B cell (primary cell): ENCODE data around the gene SAG. TPM values are rescaled to one million over a fixed set of nuclear protein-coding genes. Genes with fewer than 3 reads are reported as not detected.

Experiments used
- ATAC-seq: fragments of 200-7000 bp; cut with Tn5 transposase; one replicate; pipeline ENCODE4 v1.10.0; 2021; ENCODE audit warnings: low read depth, mild to moderate bottlenecking, moderate number of reproducible peaks, moderate library complexity
- CTCF ChIA-PET: fragments of 350-600 bp; sonication (Branson Sonifier 250); formaldehyde crosslinking; loops from one replicate; lab custom pipeline; 2021; ENCODE audit warnings: antibody characterized with exemption, inconsistent platforms; lab: Charles Lee
- POLR2A ChIA-PET: fragments of 350-600 bp; sonication (Branson Sonifier 250); formaldehyde crosslinking; loops from one replicate; lab custom pipeline; 2021; ENCODE audit warnings: antibody characterized with exemption; lab: Charles Lee
- DNase-seq: peaks from one replicate; pipeline ENCODE4 v3.0.0; 2013
- H2AFZ ChIP-seq: 2 replicates; pipeline ENCODE4 v1.6.1; 2012; ENCODE audit warnings: mild to moderate bottlenecking, low read depth, low read length; ENCODE audit not compliant: insufficient read depth, poor library complexity, severe bottlenecking
- H3K27ac ChIP-seq, 2 donors: 1 replicate in 1 of 2; 2 replicates in 1 of 2; pipeline ENCODE4 v1.5.1; 2012 to 2013; ENCODE audit warnings: low read length in 2 of 2, mild to moderate bottlenecking in 2 of 2, moderate library complexity in 1 of 2
- H3K27me3 ChIP-seq, 4 experiments: fragments of 200-600 bp in 1 of 4; sonication (generic) in 1 of 4; replicated peaks in 1 of 4; 1 replicate in 2 of 4; 2 replicates in 2 of 4; pipeline versions ENCODE4 v1.6.1 to v1.7.0; 2013 to 2016; ENCODE audit warnings: low read length in 3 of 4, mild to moderate bottlenecking in 2 of 4, mixed read lengths in 1 of 4, moderate library complexity in 1 of 4; ENCODE audit not compliant: insufficient read depth in 4 of 4, control insufficient read depth in 3 of 4; ENCODE audit errors: control extremely low read depth in 1 of 4
- H3K36me3 ChIP-seq, 2 experiments: replicated peaks in 1 of 2; 1 replicate in 1 of 2; 2 replicates in 1 of 2; pipeline versions ENCODE4 v1.6.1 to v1.7.1; 2013; ENCODE audit warnings: low read length in 1 of 2; ENCODE audit not compliant: insufficient read depth in 2 of 2, control insufficient read depth in 1 of 2; ENCODE audit errors: control extremely low read depth in 1 of 2, extremely low read depth in 1 of 2
- H3K4me1 ChIP-seq, 2 donors: fragments of 200-600 bp in 1 of 2; sonication (generic) in 1 of 2; 1 replicate in 1 of 2; 2 replicates in 1 of 2; pipeline versions ENCODE4 v1.5.1 to v1.6.1; 2013 to 2017; ENCODE audit warnings: low read length in 2 of 2; ENCODE audit not compliant: control insufficient read depth in 2 of 2, insufficient read depth in 2 of 2
- H3K4me2 ChIP-seq: replicated peaks from 2 replicates; pipeline ENCODE3; 2012; ENCODE audit warnings: mild to moderate bottlenecking, low read depth, low read length; ENCODE audit not compliant: poor library complexity, severe bottlenecking
- H3K4me3 ChIP-seq, 5 experiments: fragments of 200-600 bp in 1 of 5; sonication (generic) in 1 of 5; 1 replicate in 3 of 5; 2 replicates in 2 of 5; pipeline versions ENCODE4 v1.5.1 to v1.7.0; 2011 to 2016; ENCODE audit warnings: low read length in 4 of 5, mild to moderate bottlenecking in 4 of 5, low read depth in 2 of 5, control low read depth in 1 of 5, moderate library complexity in 1 of 5; ENCODE audit not compliant: insufficient read depth in 1 of 5; ENCODE audit errors: control extremely low read depth in 1 of 5, extremely low read depth in 1 of 5
- H3K79me2 ChIP-seq: fragments of 200-600 bp; sonication (generic); one replicate; pipeline ENCODE4 v1.6.0; 2016; ENCODE audit warnings: low read length; ENCODE audit not compliant: control insufficient read depth, insufficient read depth
- H3K9ac ChIP-seq: fragments of 200-600 bp; sonication (generic); 2 replicates; pipeline ENCODE4 v1.6.1; 2017; ENCODE audit warnings: mild to moderate bottlenecking, low read length, moderate library complexity
- H3K9me3 ChIP-seq, 3 donors: one replicate each; pipeline versions ENCODE4 v1.6.1 to v1.7.1; 2013; ENCODE audit warnings: low read length in 2 of 3; ENCODE audit not compliant: control insufficient read depth in 2 of 3, insufficient read depth in 1 of 3; ENCODE audit errors: control extremely low read depth in 1 of 3
- H4K20me1 ChIP-seq: 2 replicates; pipeline ENCODE4 v1.6.0; 2012; ENCODE audit warnings: mild to moderate bottlenecking, low read length; ENCODE audit not compliant: insufficient read depth, control insufficient read depth, poor library complexity, severe bottlenecking
- H3K27ac Mint-ChIP-seq: one replicate; pipeline ENCODE4 v1.8.0; 2021; ENCODE audit warnings: mixed read lengths
- H3K27me3 Mint-ChIP-seq: one replicate; pipeline ENCODE4 v1.8.0; 2021; ENCODE audit warnings: mixed read lengths
- H3K4me1 Mint-ChIP-seq: one replicate; pipeline ENCODE4 v1.8.0; 2021; ENCODE audit warnings: mixed read lengths
- H3K4me3 Mint-ChIP-seq: one replicate; pipeline ENCODE4 v1.8.0; 2021; ENCODE audit warnings: mixed read lengths
- H3K9me3 Mint-ChIP-seq: one replicate; pipeline ENCODE4 v1.8.0; 2022; ENCODE audit warnings: mixed read lengths; ENCODE audit not compliant: insufficient read depth
- EZH2 ChIP-seq: IDR thresholded peaks from 2 replicates; pipeline ENCODE4 v1.6.1; 2012; ENCODE audit warnings: borderline replicate concordance, low read depth, mild to moderate bottlenecking, moderate library complexity, low read length; ENCODE audit not compliant: insufficient read depth, poor library complexity, severe bottlenecking
- WGBS: methylation state at CpG from one replicate; pipeline ENCODE4 v1.1.5; 2013; ENCODE audit warnings: missing lambda C conversion rate; ENCODE audit not compliant: insufficient coverage; 5-methylcytosine and 5-hydroxymethylcytosine counted together
- intact Hi-C: fragments of 100-400 bp; cut with micrococcal nuclease; formaldehyde crosslinking; loops from one replicate; pipeline ENCODE4 v1.10.0; 2022
- polyA plus RNA-seq: library from polyadenylated mRNA; depleted of rRNA; stranded (reverse); fragments of >200 nt; gene quantifications from 2 replicates; pipeline ENCODE4 v1.2.3, GENCODE V29; 2012
- total RNA-seq, 2 donors: library from RNA; stranded (reverse); fragments of 120-200 nt in 1 of 2; gene quantifications; 1 replicate in 1 of 2; 2 replicates in 1 of 2; pipeline versions ENCODE4 v1.2.3 to v1.2.4, GENCODE V29; 2013 to 2022
- TF ChIP-seq, protein P1 (sequence below): fragments of 200-600 bp; IDR thresholded peaks from one replicate; pipeline ENCODE4 v1.8.0; 2022; ENCODE audit warnings: antibody characterized with exemption, mild to moderate bottlenecking

The SAG gene
- total and polyA plus RNA-seq, 2 donors (not counting 1 experiment from before 2014, with no cell fraction given): 0.03 to 0.17 TPM

- Mint-ChIP-seq H3K4me3 (peak overlapping the region; percentile 78), H3K27ac (peak overlapping the region; percentile 76), H3K27me3 (no peaks in the 10 kb centered on the region), H3K4me1 (peaks cover 90% of the 10 kb centered on the region), H3K9me3 (no peaks in the 10 kb centered on the region)
- ATAC-seq (no peak), DNase-seq (peak; percentile 27)
- H3K36me3 ChIP-seq: peaks cover 0 to 23% of the 10 kb centered on the region in 2 experiments
- H4K20me1 ChIP-seq: peaks cover 65% of the 10 kb centered on the region
- POLR2A ChIA-PET: interaction anchor here (1.0 to 2.0 kb wide), 2 partner anchors 26 to 28 kb away, joined by 3 to 7 read pairs; no protein-coding TSS in a partner anchor
- CTCF ChIA-PET: interaction anchor here (0.6 to 3.3 kb wide), 19 partner anchors 9 to 623 kb away, joined by 3 to 15 read pairs (median 4); partner anchors contain the start of genes ATG16L1 and SAG
- H3K9ac ChIP-seq: peak overlapping the region; percentile 40
- H3K27ac ChIP-seq: peak overlapping the region; percentile 78 to 85
- no peaks in the 10 kb centered on the region for H3K27me3 ChIP-seq
- H3K79me2 ChIP-seq: peaks cover 98% of the 10 kb centered on the region
- peak overlapping the region; percentile 8 for H2AFZ ChIP-seq
- WGBS: 36% methylated on average over 12 of the region's 12 CpGs
- H3K4me3 ChIP-seq: peak overlapping the region in 2 of 5 experiments; percentile 7 to 40
- peaks cover 80 to 84% of the 10 kb centered on the region in 2 donors for H3K4me1 ChIP-seq
- H3K4me2 ChIP-seq: peak overlapping the region; percentile 59
- no peak for TF ChIP-seq EZH2
- TF ChIP-seq, protein P1, sequence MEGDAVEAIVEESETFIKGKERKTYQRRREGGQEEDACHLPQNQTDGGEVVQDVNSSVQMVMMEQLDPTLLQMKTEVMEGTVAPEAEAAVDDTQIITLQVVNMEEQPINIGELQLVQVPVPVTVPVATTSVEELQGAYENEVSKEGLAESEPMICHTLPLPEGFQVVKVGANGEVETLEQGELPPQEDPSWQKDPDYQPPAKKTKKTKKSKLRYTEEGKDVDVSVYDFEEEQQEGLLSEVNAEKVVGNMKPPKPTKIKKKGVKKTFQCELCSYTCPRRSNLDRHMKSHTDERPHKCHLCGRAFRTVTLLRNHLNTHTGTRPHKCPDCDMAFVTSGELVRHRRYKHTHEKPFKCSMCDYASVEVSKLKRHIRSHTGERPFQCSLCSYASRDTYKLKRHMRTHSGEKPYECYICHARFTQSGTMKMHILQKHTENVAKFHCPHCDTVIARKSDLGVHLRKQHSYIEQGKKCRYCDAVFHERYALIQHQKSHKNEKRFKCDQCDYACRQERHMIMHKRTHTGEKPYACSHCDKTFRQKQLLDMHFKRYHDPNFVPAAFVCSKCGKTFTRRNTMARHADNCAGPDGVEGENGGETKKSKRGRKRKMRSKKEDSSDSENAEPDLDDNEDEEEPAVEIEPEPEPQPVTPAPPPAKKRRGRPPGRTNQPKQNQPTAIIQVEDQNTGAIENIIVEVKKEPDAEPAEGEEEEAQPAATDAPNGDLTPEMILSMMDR: no peak
- intact Hi-C loops: loop anchor here (2.0 to 10.0 kb wide), 3 partner anchors 26 to 530 kb away; no protein-coding TSS in a partner anchor
- H3K9me3 ChIP-seq: no peaks in the 10 kb centered on the region
Observed at GRCh38 chr2:233384811-233385488, 77.3 kb downstream of the SAG start.
